Testis (tissue), 2 donors: ENCODE results near the gene CSTB.

Experiments
- POLR2A ChIP-seq: fragments of 450-650 bp; IDR thresholded peaks from one replicate; pipeline ENCODE4 v1.6.1; 2017; ENCODE audit warnings: antibody characterized with exemption, mild to moderate bottlenecking, moderate library complexity
- TF ChIP-seq, protein P1 (sequence below), 3 experiments: fragments of 450-650 bp in 2 of 3; fragments of 200-600 bp in 1 of 3; sonication (generic) in 1 of 3; IDR thresholded peaks; one replicate each; pipeline ENCODE4 v1.5.1; 2016 to 2019; ENCODE audit warnings: antibody characterized with exemption in 3 of 3, mild to moderate bottlenecking in 2 of 3, moderate library complexity in 1 of 3

DNA sequence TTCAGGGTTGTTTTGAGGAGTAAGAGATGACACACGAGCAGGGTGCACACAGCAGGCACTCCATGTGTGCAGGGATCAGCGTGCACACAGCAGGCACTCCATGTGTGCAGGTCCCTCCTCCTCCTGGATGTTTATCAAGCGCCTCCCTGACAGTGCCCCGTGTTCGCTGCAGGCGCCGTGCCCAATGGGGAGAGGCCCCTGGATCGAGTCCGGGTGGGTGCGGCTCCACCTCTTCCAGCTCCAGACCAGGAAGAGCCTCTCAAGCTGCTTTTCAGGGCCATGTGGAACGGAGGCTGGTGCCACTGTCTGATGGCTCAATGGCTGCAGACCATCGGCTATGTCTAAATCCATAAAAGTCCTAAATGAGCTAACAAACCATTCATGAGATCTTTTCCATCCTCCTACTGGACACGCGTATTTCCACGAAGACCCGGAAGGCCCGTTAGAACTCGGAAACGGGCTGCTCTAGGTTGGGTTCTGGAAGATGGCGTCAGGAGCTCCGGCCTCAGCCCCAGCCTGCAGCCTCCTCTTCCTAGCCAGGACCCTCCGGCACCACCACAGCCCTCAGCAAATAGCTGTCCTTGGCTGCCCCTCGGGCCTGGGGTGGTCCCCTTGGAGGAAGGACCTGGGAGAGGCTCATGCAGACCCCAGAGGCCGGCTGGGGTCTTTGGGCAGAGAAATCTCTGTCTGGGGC is 49.3 kb upstream of the CSTB start:
- TF ChIP-seq, protein P1, sequence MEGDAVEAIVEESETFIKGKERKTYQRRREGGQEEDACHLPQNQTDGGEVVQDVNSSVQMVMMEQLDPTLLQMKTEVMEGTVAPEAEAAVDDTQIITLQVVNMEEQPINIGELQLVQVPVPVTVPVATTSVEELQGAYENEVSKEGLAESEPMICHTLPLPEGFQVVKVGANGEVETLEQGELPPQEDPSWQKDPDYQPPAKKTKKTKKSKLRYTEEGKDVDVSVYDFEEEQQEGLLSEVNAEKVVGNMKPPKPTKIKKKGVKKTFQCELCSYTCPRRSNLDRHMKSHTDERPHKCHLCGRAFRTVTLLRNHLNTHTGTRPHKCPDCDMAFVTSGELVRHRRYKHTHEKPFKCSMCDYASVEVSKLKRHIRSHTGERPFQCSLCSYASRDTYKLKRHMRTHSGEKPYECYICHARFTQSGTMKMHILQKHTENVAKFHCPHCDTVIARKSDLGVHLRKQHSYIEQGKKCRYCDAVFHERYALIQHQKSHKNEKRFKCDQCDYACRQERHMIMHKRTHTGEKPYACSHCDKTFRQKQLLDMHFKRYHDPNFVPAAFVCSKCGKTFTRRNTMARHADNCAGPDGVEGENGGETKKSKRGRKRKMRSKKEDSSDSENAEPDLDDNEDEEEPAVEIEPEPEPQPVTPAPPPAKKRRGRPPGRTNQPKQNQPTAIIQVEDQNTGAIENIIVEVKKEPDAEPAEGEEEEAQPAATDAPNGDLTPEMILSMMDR (IDR thresholded peaks at IDR 0.05), result no peak
- TF ChIP-seq POLR2A, result no peak
